NCI-H1105 (cell line): Measurements from ENCODE around the gene MTF2.

Source experiments
- DNase-seq: peaks from one replicate; lab custom pipeline; 2025; lab: John Stamatoyannopoulos, UW

Gene MTF2

DNA sequence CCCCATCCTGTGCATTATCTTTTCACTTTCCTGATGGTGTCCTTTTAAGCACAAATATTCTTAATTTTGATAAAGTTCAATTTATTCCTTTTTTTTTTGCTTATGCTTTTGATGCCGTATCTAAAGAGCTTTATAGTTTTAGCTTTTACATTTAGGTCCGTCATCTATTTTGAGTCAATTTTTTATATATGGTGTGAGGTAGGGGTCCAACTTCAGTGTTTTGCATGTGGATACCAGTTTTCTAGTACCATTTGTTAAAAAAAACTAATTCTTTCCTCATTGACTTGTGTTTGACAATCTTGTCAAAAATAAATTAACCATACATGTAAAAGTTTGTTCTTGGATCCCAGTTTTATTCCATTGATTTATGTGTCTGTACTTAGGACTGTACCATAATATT, 4.9 kb downstream of the MTF2 start:
- no peak for DNase-seq

DNA sequence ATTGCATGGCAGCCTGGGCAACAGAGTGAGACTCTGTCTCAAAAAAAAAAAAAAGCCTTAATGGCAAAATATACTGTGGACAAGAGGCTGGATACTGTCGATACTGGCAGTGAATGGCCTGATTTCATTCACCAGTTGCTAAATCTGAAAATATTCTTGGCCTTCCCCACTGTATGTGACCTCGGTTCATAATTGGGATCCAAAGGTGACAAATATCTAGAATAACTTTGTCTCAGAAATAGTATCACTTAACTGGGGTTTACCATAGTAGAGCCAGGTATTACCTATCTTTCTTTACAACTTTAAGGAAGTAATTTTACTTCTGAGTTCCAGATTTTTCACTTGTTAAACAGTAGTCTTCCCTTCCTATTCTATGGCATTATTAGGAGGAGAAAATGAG, 8.4 kb downstream of the MTF2 start:
- DNase-seq, result no peak

DNA sequence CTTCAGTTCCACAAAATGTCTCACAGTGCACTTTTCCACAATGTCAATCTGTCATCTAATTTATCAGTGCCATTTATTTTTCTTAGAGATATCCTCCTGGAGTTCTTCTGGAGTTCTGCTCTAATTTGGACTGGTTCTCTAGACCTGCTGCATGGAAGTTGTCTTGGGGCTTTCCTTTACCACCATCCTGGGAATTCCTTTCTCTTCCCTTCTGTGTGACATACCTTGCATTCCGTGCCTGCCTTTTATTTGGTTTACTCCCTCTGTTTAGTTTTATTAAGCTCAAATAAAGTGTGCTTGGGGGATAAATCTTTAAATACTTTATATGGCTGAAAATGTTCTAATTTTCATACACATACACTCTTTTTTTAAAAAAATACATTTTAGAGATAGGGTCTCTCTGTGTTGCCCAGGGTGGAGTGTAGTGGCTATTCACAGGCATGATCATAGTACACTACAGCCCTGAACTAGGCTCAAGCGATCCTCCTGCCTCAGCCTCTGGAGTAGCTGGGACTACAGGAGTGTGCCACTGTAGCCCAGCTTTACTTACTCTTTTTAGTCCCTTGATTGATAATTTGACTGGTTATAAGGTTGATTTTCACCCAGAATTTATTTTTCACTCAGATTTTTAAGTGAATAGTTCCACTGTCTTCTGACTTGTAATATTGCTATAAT, 14.4 kb downstream of the MTF2 start:
- no peak for DNase-seq

DNA sequence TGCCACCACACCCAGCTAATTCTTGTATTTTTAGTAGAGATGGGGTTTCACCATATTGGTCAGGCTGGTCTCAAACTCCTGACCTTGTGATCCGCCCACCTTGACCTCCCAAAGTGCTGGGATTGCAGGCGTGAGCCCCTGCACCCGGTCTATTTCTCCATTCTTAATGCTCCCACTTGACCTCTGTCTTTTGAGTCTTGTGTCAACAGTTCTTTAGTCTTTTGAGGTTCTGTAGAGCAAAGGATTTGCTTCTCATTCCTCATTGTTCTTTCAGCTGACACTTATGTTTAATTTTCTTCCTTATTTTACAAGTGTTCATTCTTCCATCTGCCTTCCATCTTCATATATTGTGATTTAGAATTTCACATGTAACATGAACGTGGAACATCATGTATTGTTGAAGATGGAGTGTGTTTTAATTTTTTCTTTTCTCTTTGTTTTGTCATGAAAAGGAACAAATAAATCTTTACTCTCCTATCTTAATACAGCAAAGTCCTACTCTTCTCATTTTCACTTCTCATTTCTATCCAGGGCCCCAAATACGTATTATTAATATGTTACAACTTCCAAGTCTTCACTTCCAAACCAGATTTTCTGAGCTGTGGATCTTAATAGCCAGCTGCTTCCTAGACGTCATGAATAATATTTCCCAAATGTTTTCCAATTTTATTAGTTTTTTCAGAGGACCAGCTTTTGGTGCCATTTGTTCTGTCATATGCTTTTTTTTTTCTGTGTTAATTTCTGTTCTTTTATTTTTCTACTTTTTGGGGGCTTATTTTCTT, 16.9 kb downstream of the MTF2 start:
- DNase-seq, result no peak

DNA sequence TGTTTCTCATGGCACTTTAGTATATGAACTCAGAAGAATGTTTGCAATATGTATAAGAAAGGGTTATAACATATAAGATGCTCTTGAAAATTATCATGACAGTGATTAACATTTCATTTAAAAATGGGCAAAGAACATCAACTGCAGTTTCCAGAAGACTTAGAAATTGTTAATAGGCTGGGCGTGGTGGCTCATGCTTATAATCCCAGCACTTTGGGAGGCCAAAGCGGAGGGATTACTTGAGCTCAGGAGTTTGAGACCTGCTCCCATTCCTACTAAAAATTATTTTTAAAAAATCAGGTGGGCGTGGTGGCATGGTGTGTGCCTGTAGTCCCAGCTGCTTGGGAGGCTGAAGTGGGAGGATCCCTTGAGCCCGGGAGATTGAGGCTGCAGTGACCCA, 23.1 kb downstream of the MTF2 start:
- no peak for DNase-seq

DNA sequence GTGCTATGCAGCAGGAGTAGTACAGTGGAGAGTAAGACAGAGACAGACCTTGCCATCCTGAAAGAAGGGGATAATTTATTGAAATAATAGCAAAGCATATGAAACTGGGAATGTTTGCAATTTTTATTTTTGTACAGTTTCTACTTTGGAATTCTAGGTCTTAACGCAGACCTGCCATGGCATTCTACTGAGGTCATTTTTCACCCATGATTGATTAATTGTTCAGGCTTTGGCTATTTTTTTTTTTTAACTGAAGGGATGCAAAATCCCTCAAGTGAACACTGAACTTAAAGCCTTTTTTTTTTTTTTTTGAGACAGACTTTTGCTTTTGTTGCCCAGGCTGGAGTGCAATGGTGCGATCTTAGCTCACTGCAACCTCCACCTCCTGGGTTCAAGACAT, 27.1 kb downstream of the MTF2 start:
- DNase-seq, result no peak

DNA sequence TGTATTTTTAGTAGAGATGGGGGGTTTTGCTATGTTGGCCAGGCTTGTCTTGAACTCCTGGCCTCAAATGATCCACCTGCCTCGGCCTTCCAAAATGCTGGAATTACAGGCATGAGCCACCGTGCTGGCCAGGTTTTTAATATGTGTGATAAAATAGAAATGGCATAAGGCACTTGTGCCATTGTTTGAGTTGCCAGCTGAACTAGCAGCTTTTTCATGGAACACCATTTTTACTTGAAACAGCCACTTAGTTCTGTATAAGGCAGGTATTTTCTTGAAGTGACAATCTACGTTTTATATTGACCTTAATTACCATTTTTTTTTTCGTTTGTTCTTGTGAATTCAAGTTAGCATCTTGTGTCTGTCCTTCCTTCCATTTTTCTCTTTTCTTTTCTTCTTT, 28.3 kb downstream of the MTF2 start:
- DNase-seq, result no peak

DNA sequence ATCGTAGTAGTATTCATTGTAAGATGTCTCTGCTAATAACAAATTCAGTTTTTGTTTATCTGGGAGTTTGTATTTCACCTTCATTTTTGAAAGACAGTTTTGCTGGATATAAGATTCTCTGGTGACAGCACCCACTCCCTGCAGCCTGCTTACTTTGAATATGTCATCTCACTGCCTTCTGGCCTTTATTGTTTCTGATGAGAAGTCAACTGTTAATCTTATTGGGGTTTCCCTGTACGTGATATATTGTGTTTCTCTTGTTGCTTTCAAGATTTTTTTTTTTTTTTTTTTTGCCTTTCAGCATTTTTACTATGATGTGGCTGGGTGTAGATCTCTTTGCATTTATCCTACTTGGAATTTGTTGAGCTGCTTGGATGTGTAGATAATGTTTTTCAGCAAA, 29.3 kb downstream of the MTF2 start:
- DNase-seq, result no peak

DNA sequence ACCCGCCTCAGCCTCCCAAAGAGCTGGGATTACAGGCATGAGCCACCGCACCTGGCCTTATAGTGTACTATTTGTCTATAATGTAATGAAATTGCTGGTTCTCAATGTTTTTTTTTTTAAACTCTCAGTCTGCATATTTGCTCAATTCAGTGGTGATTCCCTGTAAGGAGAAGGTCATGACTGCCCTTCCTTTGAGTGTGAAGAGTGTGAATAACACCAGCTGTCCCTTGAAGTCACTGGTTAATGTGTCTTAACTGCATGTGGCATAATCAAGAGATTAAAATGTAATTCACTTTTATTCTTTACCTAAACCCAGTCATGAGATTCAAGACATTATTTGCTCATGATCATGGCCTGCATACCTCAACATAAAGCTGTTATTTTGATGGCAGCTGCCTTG, 30.5 kb downstream of the MTF2 start:
- no peak for DNase-seq

DNA sequence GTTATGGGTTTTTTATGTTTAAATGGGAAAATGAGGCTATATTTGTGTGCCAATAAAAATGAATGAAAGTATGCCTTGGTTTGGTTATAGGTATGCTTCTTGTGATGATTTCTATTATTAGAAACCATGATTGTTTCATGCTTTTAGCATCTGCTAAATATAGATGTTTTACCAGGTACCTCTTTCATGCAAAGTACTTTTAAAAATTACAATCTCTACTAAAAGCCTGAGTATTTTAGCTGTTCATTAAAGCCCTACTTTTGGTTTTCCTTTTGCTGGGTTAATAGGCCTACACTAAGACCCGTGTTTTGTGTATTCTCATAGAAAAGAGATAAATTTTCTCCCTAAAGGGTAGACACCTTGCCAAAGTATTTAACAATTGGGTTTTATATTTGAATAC, 32.0 kb downstream of the MTF2 start:
- no peak for DNase-seq

DNA sequence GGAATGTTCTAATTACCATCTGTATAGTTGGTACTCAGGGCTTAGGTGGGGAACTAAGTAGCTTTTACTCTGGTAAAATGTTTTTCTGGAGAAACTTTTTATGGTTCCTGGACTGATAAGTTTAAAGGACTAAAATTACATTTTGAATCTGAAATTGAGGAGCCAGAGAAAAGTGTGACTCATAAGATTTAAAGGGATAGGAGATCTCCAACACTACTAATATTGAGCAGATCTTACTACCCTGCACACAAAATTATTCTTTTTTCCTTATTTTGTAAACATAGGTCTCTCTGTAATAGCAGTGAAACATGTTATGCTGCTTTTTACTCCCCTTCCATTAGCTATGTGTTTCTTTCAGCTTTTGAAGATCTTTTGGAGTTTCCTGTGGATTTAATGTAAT, 32.5 kb downstream of the MTF2 start:
- DNase-seq, result no peak

DNA sequence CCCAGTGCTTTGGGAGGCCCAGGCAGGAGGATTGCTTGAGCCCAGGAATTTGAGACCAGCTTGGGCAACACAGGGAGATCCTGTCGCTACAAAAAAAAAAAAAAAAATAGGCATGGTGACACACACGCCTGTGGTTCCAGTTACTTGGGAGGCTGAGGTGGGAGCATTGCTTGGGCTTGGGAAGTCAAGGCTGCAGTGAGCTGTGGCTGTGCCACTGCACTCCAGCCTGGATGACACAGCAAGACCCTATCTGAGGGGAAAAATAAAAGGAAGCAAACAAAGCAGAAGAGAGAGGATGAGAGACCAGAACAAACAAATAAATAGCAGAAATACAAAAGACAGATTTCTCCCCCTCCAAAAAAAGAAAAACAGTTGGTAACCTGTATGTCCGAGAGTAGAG, 34.0 kb downstream of the MTF2 start:
- no peak for DNase-seq

DNA sequence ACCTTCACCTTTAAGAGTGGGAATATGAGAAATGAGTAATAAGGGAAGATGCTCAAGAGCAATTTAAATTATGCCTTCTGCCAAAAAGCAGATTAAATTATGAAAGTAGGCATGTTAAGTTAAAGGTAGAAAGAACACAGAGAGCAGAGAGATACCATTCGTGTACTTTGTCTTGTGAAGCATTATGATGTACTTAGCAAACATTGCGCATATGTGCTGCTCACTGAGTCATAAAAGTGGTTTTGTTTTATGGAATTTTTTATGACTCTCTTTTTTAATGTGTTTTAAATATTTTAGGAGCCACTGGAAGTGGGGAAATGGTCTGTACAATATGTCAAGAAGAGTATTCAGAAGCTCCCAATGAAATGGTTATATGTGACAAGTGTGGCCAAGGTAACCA, 35.3 kb downstream of the MTF2 start:
- no peak for DNase-seq

DNA sequence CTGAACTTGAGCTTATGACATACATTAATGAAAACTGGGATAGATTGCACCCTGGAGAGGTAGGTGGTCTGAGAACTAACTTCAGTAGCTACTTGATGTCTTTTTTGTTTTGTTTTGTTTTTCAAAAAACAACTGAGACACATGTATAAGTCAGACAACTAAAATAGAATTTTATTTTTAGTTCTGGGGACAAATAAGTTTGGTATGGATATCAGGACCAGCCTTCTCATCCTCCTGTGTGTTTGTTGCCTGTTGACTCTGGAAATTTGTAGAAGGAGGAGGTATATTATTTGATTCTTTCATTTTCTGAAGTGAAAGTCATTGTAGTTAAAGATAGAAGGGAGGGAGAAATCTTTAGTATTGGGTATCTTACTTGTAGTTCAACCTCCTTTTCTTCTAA, 41.5 kb downstream of the MTF2 start:
- DNase-seq, result no peak

DNA sequence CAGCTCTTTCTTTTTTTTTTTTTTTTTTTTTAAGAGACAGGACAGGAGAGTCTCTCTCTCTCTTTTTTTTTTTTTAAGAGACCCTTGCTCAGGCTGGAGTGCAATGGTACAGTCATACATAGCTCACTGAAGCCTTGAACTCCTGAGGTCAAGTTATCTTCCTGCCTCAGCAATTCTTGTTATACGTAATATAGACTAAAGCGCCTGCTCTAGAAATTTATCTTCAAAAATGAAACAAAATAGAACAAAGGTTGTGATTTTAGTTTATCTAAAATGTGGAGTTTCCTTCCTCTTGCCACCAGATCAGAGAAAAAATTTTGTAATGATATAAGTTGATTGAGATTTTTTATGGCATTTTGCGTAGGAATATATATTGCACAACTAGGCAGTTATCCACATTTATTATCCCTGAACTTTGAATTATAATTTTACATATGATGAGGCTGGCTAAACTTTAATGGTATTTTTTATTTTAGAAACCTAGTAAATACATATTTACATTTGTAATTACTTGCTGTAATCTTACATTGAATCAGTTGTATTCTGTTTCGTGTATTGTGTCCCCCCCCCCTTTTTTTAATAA, 44.2 kb downstream of the MTF2 start:
- no peak for DNase-seq

DNA sequence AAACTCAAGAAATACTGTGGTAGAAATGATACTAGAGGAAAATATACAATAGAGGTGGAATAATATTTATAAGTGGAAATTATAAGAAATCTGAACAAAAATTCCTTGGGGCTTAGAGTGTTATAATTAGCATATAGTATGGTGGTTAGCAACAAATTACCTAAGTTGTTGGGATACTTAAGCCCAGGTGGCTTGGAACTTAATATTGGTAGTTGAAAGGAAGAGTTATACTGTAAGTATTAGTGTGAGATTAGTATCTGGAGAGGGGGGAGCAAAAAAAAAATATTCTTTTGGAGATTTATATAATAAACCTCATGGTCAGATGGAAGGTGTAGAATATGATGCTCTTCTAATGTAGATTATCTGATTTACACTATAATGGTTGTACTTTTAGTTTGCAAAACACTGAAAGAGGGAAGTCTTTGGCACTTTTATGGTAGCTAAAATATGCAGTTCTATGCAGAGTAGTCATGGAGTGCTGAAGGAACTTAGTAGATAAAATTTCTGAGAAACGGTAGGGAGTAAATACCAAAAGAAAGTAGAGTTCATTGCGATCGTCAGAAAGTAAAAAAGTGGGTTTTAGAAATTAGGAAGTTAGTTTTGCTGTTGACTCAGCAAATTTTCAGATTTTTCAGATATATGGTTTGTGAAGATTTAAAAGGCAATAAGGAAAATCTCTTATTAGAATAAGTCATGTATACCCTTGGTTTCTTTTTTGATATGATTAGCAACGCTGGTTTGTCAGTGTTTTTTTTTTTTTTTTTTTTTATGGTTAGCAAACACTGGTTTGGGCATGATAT, 45.7 kb downstream of the MTF2 start:
- DNase-seq, result no peak

DNA sequence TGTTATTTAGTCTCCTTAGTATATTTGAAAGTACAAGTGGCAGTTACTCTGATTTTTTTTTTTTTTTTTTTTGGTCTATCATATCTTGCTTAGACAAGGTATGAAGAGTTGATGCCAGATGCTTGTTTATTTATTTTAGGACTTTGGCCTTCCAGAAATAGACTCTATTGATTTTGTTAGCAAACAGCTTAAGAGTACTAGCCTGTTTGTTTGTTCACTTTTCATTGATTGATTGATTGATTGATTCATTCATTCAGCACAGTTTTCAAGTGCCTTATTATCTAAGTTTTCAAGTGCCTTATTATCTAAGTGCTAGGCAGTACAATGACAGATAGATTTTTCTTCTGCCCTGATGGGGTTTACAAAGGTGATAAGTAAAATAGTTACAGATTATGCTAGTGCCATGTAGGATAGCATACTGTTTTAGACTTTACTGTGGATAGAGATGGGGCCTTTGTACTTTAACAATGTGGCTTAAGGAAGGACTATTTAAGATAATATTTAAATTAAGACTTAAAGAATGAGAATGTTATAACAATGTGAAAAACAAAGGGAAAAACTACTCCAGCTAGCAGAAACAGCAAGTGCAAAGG, 50.5 kb downstream of the MTF2 start:
- DNase-seq, result no peak

DNA sequence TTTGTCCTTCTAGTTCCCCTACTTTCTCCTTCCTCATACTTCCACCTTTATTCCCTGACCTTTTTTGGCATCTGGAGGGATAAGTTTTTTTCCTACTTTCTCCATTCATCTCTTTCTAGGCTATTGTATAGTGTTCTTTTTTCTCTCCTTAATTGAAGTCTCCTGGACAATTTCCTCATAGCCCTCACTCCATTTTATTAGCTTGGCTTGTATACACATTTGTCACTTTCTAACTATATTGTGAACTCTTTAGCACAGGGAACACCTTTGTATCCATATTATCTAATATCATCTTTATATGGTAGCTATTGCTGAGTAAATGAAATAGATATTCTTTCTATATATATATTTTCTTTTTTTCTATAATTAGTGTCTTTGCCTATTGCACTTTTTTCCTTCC, 53.6 kb downstream of the MTF2 start:
- no peak for DNase-seq

DNA sequence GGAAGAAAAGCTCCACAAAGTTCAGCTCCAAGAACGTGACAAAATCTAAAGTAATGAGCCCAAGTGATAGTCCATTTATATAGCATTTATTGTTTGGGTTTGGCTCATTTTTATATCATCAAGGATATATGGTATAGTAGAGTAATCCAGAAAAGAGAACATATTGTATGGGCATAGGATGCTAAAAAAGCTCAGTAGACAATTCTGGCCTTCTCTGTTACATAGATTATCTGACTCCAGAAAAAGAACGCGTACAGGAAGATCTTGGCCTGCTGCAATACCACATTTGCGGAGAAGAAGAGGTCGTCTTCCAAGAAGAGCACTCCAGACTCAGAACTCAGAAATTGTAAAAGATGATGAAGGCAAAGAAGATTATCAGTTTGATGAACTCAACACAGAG, 57.4 kb downstream of the MTF2 start:
- no peak for DNase-seq

DNA sequence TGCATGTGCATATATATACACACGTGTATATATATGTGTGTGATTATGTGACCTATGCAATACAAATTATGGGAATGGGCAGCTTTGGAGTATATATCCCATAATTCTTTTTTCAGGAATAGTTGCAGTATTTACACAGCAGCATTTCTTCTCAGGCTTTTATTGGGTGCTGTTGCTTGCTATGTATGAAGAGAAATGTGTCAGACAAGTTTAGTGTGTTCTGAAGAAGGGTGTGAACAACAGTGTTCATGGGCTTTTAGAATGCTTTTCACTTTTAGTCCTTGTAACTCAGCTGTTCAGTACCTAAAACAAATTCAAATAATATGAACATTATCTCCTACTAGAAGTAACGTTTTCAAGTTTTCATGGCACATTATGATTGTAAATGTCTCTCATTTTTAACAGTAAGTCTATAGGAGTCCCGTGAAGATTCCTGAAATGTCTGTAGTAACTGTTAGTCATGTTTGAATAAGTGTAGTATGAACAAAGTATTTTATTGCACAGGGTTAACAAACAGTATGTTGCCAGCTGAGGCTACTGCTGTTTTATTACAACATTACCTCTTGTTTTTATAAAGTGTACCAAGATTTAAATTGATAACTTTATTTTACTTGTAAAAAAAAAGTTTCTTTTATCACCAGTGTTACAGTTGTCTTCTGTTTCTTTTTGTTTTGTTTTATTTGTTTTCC, 58.7 kb downstream of the MTF2 start:
- DNase-seq, result no peak

DNA sequence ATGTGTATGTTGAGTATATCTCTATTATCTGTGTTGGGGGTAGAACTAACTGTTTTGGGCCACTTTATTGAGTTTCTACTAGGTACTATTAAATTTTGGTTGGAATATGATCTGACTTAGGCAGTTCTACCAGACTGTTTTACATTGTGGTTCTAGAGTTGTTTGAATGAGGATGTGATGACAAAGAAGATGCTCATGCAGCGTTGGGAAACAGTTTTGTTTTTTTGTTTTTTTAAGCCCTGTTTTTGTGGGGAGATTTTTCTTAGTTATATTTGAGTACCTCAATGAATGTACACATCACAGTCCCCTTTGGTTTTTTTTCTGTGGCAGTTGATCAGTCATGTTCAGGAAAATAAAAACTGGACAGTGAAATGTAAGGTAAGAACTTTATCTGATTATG, 61.0 kb downstream of the MTF2 start:
- no peak for DNase-seq

DNA sequence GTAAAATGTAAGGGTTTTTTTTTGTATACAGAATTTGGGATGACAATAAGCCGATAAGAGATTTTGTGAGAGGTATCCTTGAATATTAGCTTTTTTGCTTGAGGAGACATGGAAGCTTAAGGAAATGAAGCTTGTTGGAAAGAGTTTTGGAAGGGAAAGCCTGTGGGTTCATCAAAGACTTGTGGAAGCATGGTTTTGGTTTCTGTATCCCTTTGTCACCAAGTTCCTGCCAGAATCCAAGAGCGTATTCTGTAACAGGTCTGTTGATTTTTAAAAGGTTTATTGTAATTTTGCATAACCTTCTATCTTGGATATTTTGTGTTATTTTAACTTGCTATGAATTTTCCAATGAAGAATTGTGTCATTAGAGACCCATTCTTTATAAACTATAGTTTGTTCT, 63.1 kb downstream of the MTF2 start:
- no peak for DNase-seq
